Iris pigment epithelial cell (primary cell): ENCODE results near the gene NOSIP.
"Not testable (repeated sequence)": the region's sequence is repeated elsewhere in the genome, so short reads cannot be mapped to it uniquely, and the experiment has no call there.

ENCODE experiments used
- DNase-seq: peaks from one replicate; pipeline ENCODE4 v3.0.0-alpha.2; 2011; ENCODE audit warnings: low read depth

NOSIP gene, protein sequence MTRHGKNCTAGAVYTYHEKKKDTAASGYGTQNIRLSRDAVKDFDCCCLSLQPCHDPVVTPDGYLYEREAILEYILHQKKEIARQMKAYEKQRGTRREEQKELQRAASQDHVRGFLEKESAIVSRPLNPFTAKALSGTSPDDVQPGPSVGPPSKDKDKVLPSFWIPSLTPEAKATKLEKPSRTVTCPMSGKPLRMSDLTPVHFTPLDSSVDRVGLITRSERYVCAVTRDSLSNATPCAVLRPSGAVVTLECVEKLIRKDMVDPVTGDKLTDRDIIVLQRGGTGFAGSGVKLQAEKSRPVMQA

DNA sequence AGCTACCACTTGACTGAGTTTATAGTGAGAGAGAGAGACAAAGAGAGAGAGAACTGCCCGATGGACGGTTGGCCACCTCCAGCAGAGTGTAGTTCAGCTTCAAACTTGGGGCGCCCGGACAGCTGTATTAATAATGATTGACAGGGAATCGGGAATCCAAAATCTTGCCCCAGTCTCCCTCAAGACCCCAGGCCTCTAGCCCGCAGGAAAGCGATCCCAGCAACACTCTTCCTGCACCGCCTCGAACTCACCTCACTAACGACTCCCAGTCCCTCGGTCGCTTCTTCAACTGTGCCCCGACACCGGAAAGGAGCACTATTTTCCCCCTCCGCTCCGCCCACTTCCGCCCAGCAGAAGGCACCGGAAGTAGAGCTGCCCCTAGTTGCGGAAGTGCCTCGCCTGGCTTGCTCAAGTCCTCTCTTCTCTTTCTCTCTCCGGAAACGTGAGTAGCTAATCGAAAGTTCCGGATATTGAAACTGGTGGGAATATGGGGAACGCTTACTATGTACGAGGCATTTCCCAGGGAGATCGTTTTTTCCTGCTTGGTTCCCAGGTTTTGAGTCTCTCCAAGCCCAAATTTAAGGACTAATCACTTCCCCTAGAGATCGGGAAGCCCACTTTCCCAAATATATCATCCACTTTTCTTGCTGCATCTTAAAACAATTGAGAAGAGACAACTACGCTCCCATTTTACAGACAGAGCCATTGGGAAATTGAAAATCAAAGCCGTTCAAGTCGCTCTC, at the start of gene NOSIP:
Gene NOSIP (minus strand): TSS at position 293 of the 743 bp plus-strand sequence. CDS start 19,865 bp downstream, outside the sequence.
- DNase-seq = peak; percentile 97

DNA sequence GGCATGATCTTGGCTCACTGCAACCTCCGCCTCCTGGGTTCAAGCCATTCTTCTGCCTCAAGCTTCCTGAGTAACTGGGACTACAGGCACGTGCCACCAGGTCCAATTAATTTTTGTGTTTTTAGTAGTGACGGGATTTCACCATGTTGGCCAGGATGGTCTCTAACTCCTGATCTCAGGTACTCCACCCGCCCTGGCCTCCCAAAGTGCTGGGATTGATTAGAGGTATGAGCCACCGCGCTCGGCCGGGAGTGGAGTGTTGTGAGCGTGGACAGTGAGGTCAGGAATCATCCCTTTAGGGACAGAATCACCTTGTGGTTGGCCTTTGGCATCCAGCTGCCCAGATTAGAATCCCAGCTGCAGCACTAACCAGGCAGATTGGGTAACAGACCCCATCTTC, 49.3 kb upstream of the NOSIP start:
- DNase-seq = no peak

GRCh38 chr19:49626226-49626625, 45.9 kb upstream of the NOSIP start:
- DNase-seq = no peak

GRCh38 chr19:49624967-49625910, 44.9 kb upstream of the NOSIP start:
- no peak for DNase-seq

- DNase-seq = not testable (repeated sequence)
Measured at GRCh38 chr19:49617860-49618259, 37.5 kb upstream of the NOSIP start.

GRCh38 chr19:49616945-49617344, 36.6 kb upstream of the NOSIP start:
- no peak for DNase-seq

- DNase-seq = no peak
Measured at GRCh38 chr19:49616532-49616931, 36.2 kb upstream of the NOSIP start.

- DNase-seq = no peak
Measured at GRCh38 chr19:49615861-49616260, 35.5 kb upstream of the NOSIP start.

DNA sequence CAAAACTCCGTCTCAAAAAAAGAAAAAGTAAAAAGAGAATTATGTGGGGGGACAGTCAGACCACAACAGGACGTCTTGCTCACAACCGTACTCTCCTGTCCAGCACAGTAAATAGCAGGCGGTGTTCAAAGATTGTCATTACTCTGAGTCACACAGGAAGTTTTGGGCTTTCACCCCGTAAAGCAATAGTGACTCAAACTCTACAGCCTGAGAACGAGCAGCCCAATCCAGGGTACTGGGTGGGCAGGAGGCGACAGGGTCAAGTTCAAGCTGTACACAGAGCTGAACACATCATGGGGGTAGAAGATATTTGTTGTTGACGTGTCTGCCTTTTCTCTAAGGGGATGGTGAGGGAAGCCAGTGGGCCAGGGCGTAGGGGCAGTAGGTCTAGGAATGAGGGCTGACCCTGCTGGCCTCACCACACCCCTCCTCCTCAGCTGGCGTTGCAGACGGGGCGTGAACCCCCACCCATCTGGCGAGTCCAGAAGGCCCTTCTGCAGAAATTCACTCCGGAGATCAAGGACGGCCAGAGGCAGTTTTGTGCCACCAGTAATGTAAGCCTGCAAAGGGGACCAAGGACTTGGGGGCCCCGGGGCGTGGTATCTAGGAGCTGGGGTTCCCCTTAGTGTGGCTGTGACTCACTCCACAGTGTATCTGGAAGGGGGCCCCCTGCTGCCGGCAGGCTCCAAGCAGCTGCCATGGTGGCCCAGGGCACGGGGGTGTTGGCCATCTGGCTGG, 33.9 kb upstream of the NOSIP start:
- peak; percentile 88 for DNase-seq

DNA sequence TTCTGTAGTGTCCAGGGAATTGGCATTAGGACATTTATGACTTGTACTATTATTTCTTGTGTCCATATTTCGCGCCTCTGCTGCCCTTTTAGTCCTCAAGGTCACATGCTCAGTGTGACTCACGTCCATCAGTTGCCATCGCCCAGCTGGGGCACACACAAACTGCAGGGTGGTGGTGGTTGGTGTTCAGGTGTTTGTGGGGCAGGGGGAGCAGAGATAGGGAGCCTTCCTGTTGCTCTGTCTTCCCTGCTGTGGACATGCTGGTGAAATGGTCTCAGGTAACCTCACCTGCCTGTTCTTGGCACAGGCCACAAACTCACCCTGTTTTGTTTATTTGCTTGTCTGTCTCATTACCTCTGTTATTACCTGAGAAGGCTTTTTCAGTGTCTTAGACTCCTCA, 33.0 kb upstream of the NOSIP start:
- DNase-seq = peak; percentile 30

- DNase-seq = no peak
Measured at GRCh38 chr19:49609499-49610092, 29.2 kb upstream of the NOSIP start.

GRCh38 chr19:49605605-49606004, 25.2 kb upstream of the NOSIP start:
- no peak for DNase-seq

DNA sequence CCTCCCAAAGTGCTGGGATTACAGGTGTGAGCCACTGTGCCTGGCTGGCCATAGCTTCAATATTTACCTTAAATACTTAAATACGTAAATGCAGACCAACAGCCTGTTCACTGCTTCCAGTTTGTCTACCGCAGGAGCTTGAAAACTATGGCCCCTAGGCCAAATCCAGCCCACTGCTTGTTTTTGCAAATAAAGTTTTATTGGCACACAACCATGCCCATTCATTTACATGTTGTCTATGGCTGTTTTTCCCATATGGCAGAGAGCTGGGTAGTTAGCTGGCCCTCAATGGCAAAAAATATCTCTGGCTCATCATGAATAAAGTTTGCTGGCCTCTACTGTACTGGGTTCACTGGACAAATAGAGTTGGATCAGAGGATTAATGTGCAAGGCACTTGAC, 22.4 kb upstream of the NOSIP start:
- DNase-seq = no peak

GRCh38 chr19:49601482-49602038, 21.2 kb upstream of the NOSIP start:
- DNase-seq = no peak

DNA sequence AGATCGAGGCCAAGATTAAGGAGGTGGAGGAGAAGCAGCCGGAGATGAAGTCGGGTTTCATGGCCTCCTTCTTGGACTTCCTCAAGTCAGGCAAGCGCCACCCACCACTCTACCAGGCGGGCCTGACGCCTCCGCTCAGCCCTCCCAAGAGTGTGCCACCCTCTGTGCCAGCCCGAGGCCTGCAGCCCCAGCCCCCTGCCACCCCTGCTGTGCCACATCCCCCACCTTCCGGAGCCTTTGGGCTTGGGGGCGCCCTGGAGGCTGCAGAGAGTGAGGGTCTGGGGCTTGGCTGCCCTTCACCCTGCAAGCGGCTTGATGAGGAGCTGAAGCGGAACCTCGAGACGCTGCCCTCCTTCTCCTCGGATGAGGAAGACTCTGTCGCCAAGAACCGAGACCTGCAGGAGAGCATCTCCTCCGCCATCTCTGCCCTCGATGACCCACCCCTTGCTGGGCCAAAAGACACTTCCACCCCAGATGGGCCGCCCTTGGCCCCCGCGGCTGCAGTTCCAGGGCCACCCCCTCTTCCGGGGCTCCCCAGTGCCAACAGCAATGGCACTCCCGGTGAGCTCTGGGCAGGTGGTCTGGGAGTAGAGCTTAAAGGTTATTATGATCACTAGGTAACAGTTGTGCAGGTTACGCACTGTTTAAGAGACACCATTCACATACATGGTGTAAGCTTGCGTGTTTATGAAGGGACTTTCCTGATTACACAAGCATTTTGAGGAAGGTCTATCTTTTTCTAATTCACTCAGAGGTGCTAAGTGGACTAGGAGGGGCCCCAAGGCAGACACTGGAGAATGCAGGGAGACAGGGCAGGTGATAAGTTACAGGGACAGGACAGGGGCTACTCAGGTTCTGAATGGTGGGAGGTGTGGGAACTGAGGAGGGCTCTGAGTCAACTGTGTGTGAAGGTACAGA, 19.3 kb upstream of the NOSIP start:
- no peak for DNase-seq

GRCh38 chr19:49597703-49597974, 17.3 kb upstream of the NOSIP start:
- no peak for DNase-seq

DNA sequence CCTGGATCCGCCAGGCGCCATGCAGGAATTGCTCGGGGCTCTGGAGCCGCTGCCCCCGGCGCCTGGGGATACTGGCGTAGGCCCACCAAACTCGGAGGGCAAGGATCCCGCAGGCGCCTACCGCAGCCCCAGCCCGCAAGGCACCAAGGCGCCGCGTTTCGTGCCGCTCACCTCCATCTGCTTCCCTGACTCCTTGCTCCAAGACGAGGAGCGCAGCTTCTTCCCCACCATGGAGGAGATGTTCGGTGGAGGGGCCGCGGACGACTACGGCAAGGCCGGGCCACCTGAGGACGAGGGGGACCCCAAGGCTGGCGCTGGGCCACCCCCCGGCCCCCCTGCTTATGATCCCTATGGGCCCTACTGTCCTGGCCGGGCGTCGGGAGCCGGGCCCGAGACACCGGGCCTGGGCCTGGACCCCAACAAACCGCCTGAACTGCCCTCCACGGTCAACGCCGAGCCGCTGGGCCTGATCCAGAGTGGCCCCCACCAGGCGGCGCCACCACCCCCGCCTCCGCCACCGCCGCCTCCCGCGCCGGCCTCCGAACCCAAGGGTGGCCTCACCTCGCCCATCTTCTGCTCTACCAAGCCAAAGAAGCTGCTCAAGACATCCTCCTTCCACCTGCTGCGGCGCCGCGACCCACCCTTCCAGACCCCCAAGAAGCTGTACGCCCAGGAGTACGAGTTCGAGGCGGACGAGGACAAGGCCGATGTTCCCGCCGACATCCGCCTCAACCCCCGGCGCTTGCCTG, 16.8 kb upstream of the NOSIP start:
- no peak for DNase-seq

DNA sequence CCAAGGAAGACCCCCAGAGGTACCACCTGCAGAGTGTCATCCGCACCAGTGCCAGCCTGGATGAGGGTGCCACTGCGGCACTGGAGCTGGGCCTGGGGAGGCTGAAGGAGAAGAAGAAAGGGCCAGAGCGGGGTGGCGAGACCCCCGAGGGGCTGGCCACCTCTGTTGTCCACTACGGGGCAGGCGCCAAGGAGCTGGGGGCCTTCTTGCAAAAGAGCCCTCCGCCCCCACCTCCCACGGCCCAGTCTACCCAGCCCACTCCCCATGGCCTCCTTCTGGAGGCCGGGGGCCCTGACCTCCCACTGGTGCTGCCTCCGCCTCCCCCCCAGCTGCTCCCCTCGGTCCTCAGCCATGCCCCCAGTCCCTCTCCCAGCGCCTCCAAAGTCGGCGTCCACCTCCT, 16.1 kb upstream of the NOSIP start:
- no peak for DNase-seq

- DNase-seq = no peak
Measured at GRCh38 chr19:49595819-49596404, 15.6 kb upstream of the NOSIP start.
